ENCODE measurements around the gene RDH5. TPM values are rescaled to one million over a fixed set of nuclear protein-coding genes. Genes with fewer than 3 reads are reported as not detected.
A peak's percentile ranks its signal among the peaks of the same experiment; 100 is the strongest.

Gene RDH5
- 10 to 100 TPM; 18.7 to 39.4 (median 30.1) TPM for polyA plus RNA-seq (ENCODE audit: insufficient read length in 4 of 4)

- DNase-seq (ENCODE audit: low read depth in 4 of 4, low spot score in 2 of 4), result no peak
Measured at GRCh38 chr12:55720071-55720564, at the start of gene RDH5. Gene RDH5 (plus strand): TSS chr12:55720393. CDS start chr12:55721185, 792 bp downstream.

- DNase-seq (ENCODE audit: low read depth in 4 of 4, low spot score in 2 of 4), result no peak
Measured at GRCh38 chr12:55671746-55672145, 48.4 kb upstream of the RDH5 start.

GRCh38 chr12:55673638-55674037 lies 46.6 kb upstream of the RDH5 start:
- DNase-seq (ENCODE audit: low read depth in 4 of 4, low spot score in 2 of 4), result no peak

GRCh38 chr12:55675666-55676065 lies 44.5 kb upstream of the RDH5 start:
- DNase-seq (ENCODE audit: low read depth in 4 of 4, low spot score in 2 of 4), result no peak

GRCh38 chr12:55676707-55677106 lies 43.5 kb upstream of the RDH5 start:
- DNase-seq (ENCODE audit: low read depth in 4 of 4, low spot score in 2 of 4), result no peak

- no peak for DNase-seq (ENCODE audit: low read depth in 4 of 4, low spot score in 2 of 4)
Measured at GRCh38 chr12:55679691-55680090, 40.5 kb upstream of the RDH5 start.

GRCh38 chr12:55681142-55682077 lies 38.8 kb upstream of the RDH5 start:
- DNase-seq (ENCODE audit: low read depth in 4 of 4, low spot score in 2 of 4), result peak in 3 of 4 donors; percentile 41 to 69 (median 42)

- DNase-seq (ENCODE audit: low read depth in 4 of 4, low spot score in 2 of 4), result no peak
Measured at GRCh38 chr12:55682087-55682796, 38.0 kb upstream of the RDH5 start.

GRCh38 chr12:55683676-55684075 lies 36.5 kb upstream of the RDH5 start:
- no peak for DNase-seq (ENCODE audit: low read depth in 4 of 4, low spot score in 2 of 4)

GRCh38 chr12:55684761-55685370 lies 35.3 kb upstream of the RDH5 start:
- DNase-seq (ENCODE audit: low read depth in 4 of 4, low spot score in 2 of 4), result no peak

- no peak for DNase-seq (ENCODE audit: low read depth in 4 of 4, low spot score in 2 of 4)
Measured at GRCh38 chr12:55685671-55686070, 34.5 kb upstream of the RDH5 start.

- DNase-seq (ENCODE audit: low read depth in 4 of 4, low spot score in 2 of 4), result no peak
Measured at GRCh38 chr12:55686366-55687010, 33.7 kb upstream of the RDH5 start.

GRCh38 chr12:55687746-55688145 lies 32.4 kb upstream of the RDH5 start:
- no peak for DNase-seq (ENCODE audit: low read depth in 4 of 4, low spot score in 2 of 4)

- no peak for DNase-seq (ENCODE audit: low read depth in 4 of 4, low spot score in 2 of 4)
Measured at GRCh38 chr12:55688716-55689655, 31.2 kb upstream of the RDH5 start.

GRCh38 chr12:55692631-55693322 lies 27.4 kb upstream of the RDH5 start:
- no peak for DNase-seq (ENCODE audit: low read depth in 4 of 4, low spot score in 2 of 4)

- DNase-seq (ENCODE audit: low read depth in 4 of 4, low spot score in 2 of 4), result no peak
Measured at GRCh38 chr12:55693323-55694187, 26.6 kb upstream of the RDH5 start.

- no peak for DNase-seq (ENCODE audit: low read depth in 4 of 4, low spot score in 2 of 4)
Measured at GRCh38 chr12:55694188-55694515, 26.0 kb upstream of the RDH5 start.

- DNase-seq (ENCODE audit: low read depth in 4 of 4, low spot score in 2 of 4), result no peak
Measured at GRCh38 chr12:55694651-55695050, 25.5 kb upstream of the RDH5 start.

Measured in left renal cortex interstitium (tissue), 4 donors.